Activated T-cell treated with anti-CD3 and anti-CD28 coated beads, Interleukin-2, amount 50 U/mL, for 1 hour (primary cell): ENCODE measurements around the gene GDPD3.
A peak's percentile ranks its signal among the peaks of the same experiment; 100 is the strongest.
"Not testable (repeated sequence)": the region's sequence is repeated elsewhere in the genome, so short reads cannot be mapped to it uniquely, and the experiment has no call there.

Experiments
- DNase-seq: peaks from one replicate; pipeline ENCODE4 v3.0.0-alpha.2; 2020

The GDPD3 gene

DNA sequence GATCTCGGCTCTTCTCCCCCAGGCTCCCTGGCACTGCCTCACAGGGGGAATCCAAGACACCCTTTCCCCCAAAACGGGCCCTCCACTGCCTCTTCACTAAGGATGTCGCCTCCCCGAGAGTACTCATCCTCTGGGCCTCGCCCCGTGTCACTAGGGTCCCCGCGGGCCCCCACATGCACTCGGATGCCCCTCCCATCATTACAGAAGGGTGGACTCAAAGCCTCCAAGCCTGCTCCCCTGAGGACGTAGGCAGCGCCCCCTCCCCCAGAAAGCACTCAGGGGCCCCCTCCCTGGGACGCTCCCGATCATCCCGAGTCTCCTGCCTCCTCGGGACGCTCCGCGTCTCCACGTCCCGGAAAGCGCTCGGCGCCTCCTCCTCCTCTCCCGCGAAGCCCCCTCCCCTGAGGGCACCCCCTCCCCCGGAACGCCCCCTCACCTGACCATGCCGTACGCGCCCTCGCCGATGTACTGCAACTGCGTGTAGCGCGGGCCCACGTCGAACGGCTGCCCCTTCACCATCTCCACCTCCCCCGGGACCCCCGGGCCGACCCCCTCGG lies 9.3 kb upstream of the GDPD3 start:
- DNase-seq = peak; percentile 33

- no peak for DNase-seq
These were observed 8.6 kb upstream of the GDPD3 start for GRCh38 chr16:30121741-30122571.

GRCh38 chr16:30120340-30121105 lies 7.2 kb upstream of the GDPD3 start:
- no peak for DNase-seq

DNA sequence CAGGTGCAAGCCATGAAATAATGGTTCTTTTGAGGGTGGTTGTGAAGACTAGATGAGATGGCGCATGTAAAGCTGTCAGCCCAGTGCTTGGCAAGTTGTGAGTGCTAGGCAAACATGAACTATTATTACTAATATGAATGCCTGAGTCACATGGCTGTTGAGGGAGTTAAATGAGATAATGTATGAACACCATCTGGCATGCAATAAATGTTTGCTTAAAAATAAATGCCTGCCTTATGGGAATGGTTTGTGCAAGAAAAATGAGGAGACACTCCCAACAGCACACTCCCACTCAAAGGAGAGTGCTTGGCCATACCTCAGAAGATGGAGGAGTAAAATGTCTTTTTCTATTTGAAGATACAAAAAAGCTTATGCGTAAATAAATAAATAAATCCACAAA lies 6.1 kb upstream of the GDPD3 start:
- no peak for DNase-seq

GRCh38 chr16:30117768-30118167 lies 4.4 kb upstream of the GDPD3 start:
- no peak for DNase-seq

- DNase-seq = no peak
These were observed 3.2 kb upstream of the GDPD3 start for GRCh38 chr16:30116291-30117207.

DNA sequence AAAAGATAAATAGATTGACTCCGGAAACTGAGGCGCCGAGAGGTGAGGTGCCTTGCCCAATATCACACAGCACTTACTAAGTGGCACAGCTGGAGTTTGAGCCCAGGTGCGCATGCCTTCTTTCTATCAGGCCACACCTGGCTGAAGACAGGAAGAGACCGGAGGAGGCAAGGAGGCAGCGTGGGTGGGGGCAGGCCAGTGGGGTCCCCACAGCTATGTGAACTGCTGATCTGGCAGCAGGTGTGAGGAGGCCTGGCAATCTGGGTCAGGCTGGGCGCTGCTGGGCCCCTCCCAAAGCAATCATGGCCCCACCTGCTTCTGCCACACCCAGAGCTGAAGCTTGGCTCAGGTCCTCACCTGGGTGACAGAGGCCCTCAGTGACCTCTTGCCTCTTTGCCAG lies 1.9 kb upstream of the GDPD3 start:
- no peak for DNase-seq

DNA sequence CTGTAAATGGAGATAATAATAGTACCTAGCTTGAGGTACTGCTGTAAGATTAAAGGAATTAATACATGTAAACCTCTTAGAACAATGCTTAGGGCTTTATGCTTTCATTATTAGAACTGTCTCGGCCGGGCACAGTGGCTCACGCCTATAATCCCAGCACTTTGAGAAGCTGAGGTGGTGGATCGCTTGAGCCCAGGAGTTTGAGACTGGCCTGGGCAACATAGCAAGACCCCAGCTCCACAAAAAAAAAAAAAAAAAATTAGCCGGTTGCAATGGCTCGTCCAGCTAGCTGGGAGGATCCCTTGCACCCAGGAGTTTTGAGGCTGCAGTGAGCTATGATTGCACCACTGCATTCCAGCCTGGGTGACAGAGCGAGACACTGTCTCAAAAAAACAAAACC lies 1.5 kb upstream of the GDPD3 start:
- not testable (repeated sequence) for DNase-seq

DNA sequence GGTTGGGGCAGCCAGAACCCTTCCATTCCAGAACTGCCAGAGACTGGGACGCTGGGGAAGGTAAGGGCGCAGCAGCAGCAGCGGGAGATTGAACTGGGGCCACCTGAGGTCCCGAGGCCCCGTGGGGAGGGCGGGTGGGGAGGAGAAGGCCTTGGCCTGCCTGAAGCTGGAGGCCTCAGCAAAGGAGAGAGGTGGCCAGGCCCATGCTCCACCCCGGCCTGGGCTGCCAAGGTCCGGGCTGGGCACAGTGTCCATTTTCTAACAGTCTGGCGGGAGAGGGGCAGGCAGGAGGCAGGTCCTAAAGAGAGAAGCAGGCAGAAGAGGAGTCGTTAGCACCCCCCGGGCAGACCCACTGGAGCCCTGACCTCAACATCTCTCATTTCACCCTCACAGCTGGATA lies 1.1 kb upstream of the GDPD3 start:
- DNase-seq = no peak

- no peak for DNase-seq
These were observed 485 bp upstream of the GDPD3 start for GRCh38 chr16:30113711-30114333.

GRCh38 chr16:30112197-30113030 lies 923 bp downstream of the GDPD3 start:
- DNase-seq = peak; percentile 61

- no peak for DNase-seq
These were observed 2.7 kb downstream of the GDPD3 start for GRCh38 chr16:30110661-30111060.

DNA sequence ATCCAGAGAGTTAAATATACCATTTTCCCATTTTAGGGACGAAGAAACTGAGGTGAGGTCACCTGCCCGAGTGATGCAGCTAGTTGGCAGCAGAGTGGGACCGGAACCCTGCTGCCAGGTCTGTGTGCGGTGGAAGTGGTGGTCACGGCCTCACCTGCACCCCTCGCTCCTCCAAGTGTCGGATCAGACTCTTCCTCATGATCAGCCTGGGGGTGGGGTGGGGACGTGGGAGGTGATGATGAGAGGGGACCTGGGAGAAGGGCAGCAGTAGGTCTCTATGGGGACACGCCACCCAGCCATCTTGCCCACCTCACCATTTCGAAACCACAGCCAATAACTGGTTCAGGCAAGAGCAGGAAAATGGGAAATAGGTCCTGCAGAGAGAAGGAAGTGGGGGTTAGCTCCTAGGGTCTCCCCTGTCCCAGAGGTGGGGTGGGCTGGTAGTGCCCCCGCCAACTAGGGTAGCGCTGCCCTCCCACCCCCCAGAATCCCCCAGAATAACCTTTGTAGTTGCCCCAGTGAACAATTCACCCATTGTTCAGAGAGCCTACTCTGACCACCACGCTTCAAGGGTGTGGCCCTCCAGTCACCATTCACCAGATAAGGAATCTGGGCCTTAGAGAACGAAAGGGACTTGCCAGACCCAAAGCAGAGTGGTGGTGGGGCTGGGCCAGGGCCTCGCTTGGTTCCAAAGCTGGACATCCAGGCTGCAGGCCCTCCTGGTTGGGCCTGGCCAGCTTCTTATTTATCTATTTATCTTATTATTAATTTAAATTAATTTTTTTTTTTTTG lies 5.1 kb downstream of the GDPD3 start:
- DNase-seq = no peak

DNA sequence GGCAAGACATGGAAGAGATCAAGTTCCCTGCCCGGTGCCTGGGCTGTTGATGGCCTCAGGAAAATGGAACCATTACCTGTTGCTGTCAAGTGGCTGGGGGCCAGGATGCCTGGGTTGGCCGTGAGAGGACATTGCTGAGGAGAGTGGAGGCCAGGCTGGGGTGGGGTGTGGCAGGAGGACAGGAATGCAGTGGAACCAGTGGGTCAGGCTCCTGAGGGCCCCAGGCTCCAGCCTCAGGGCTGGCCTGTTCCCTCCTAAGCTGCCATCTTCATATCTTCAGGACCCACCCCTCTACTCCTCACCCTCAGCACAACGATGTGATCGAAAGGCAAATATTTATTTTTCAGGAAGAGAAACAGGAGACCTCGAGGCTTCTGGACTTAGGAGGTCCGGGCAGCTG lies 8.8 kb downstream of the GDPD3 start:
- DNase-seq = no peak

DNA sequence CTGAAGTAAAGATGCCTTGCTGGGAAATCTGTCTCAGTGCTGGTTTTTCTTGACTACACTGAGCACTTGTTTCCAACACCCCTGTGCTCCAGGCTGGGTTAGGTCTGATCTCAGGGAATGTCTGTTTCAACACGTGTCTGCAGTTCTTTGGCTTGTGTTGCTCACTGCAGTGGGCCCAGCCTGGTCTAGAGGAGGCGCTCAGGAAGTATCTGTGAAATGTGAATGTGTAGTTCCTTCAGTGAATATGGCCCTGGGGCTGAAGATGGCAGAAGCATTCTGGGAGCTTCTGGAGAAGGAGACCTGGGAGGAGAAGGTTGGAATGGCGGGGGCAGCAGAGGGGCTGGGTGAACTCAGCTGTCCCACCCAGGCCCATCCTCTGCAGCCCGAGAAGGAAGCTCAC lies 9.2 kb downstream of the GDPD3 start:
- DNase-seq = no peak

- DNase-seq = no peak
These were observed 16.3 kb downstream of the GDPD3 start for GRCh38 chr16:30096862-30097563.

DNA sequence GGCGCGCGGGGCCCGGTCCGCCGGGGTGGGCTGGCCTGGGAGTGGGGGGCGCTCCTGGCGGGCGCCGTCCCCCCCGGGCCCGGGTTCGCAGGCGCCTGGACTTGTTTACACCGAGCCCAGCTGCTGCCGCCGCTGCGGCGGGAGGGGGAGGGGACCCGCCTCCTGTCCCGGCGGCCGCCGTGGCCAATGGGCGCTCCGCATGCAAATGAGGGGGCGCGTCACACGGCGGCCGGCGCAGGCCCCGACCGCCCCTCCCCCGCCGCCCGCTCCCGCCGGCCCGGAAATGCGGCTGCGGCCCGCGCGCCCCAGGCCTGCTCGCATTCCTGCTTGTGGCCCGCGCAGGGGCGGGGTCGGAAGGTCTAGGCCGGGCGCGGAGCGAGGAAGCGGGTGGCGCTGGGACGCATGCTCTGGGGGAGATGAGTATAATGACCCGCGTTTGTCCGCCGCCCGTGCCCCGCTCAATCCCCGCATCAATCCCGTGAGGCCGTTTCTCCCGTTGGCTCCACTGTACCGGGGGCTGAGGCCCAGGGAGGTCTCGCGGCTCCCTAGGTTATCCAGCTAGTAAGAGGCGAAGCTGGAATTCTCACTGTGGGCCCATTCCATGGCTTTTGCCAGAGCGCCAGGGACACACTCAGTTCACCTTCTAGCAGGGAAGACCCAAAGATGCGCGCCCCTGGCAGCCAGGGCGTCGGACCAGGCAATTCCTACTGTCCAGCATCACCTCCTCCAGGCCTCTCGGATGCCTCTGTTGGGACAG lies 17.1 kb downstream of the GDPD3 start, which contains the start of gene YPEL3:
TSS of gene YPEL3 (minus strand) at position 109 of the 757 bp plus-strand sequence. CDS start 731 bp downstream, outside the sequence.
- peak; percentile 89 for DNase-seq

DNA sequence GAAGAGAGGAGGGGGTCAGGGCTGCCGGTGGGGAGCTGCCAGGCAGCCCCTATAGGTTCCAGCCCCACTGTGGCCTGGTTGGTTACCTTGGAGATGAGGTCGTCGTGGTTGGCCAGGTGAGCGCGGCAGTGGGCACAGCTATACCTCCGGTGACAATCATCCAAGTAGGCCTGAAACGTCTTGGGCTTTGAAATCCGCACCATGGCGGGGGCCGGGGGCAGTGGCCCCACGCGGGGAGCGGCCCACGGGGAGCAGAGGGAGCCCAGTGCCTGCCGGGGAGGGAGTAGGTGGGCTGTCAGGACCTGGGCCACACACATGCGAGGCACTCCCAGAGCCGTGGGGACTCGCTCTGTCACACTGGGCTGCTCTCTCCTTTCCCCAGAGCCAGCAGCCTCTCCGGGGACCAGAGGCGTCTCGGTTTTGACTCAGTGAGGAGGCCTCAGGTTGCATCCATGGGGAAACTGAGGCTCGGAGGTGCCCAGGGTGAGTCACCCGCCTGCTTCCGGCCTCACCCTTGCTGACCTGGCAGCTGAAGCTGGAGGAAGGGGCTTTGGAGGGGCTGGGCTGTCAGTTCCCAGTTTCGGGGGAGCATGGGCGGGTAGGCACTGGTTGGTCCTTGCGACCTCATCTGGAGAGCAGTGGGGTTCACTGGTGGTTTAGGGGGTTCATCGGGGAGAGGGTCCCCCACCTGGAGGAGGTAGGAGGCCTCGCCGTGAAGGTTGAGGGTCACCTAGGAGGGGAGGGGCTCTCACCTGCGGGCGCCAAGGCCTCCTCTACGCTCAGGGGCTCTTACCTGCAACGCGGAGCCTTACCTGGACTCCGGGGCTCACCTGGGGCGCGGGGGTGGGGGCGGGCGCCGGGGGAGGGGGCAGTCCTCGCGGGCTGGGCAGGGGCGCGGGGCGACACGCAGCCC lies 17.9 kb downstream of the GDPD3 start:
- DNase-seq = peak; percentile 52
